ENCODE measurements around the gene ITGAX.

- TF ChIP-seq POLR2A (IDR thresholded peaks at IDR 0.05): no peak
- no peak for TF ChIP-seq CTCF (IDR thresholded peaks at IDR 0.05)
Observed at GRCh38 chr16:31411024-31411844, 56.3 kb downstream of the ITGAX start.

Measured in sigmoid colon (tissue), 3 donors.